MM.1S (cell line): ENCODE results near the gene KCNIP1.

Source experiments
- CTCF ChIP-seq: fragments of 300-600 bp; sonication (generic); IDR thresholded peaks from 2 replicates; pipeline ENCODE4 v1.5.1; 2016; ENCODE audit warnings: antibody characterized with exemption, low read length, mixed read lengths
- EZH2 ChIP-seq: fragments of 300-600 bp; sonication (generic); optimal IDR thresholded peaks from 2 replicates; pipeline ENCODE3; 2017; ENCODE audit warnings: low read depth, mild to moderate bottlenecking, antibody characterized with exemption, low read length, mixed read lengths

GRCh38 chr5:170585273-170585948, 81.6 kb downstream of the KCNIP1 start:
- TF ChIP-seq CTCF: no peak
- TF ChIP-seq EZH2: no peak
